Measurements from ENCODE around the gene MAOB. TPM values are rescaled to one million over a fixed set of nuclear protein-coding genes. Genes with fewer than 3 reads are reported as not detected.

Gene MAOB
- total RNA-seq, 4 donors from 2014 or later = 32.9 to 131 (median 58.2) TPM

GRCh38 chrX:43718956-43719355, 163.3 kb downstream of the MAOB start:
- H3K27ac ChIP-seq = no peak overlapping the region

GRCh38 chrX:43718546-43718945, 163.7 kb downstream of the MAOB start:
- H3K27ac ChIP-seq = no peak overlapping the region
- H3K27me3 ChIP-seq = no peaks in the 10 kb centered on the region
- TF ChIP-seq CTCF (IDR thresholded peaks at IDR 0.05) (no peak), POLR2A (IDR thresholded peaks at IDR 0.05) (no peak)
- intact Hi-C loops (cut with DNase I; ENCODE audit: low total_unique reads) = no loop called here
- H3K4me3 ChIP-seq = no peak overlapping the region
- no peaks in the 10 kb centered on the region for H3K36me3 ChIP-seq
- H3K4me1 ChIP-seq = no peaks in the 10 kb centered on the region
- DNase-seq = no peak
- H3K9me3 ChIP-seq = peaks cover 0 to 5% of the 10 kb centered on the region in 2 donors

More at GRCh38 chrX:43718956-43719355, 163.3 kb downstream of the MAOB start:
- Histone ChIP-seq H3K27me3 (no peaks in the 10 kb centered on the region), H3K4me1 (no peaks in the 10 kb centered on the region), H3K4me3 (no peak overlapping the region), H3K9me3 (peaks cover 0 to 5% of the 10 kb centered on the region in 2 donors), H3K36me3 (no peaks in the 10 kb centered on the region)
- intact Hi-C loops (cut with DNase I; ENCODE audit: low total_unique reads) = no loop called here
- TF ChIP-seq CTCF (IDR thresholded peaks at IDR 0.05) = no peak
- no peak for TF ChIP-seq POLR2A (IDR thresholded peaks at IDR 0.05)
- no peak for DNase-seq

GRCh38 chrX:43718081-43718480, 164.2 kb downstream of the MAOB start:
- peaks cover 0 to 5% of the 10 kb centered on the region in 2 donors for H3K9me3 ChIP-seq

GRCh38 chrX:43717161-43717560, 165.1 kb downstream of the MAOB start:
- intact Hi-C loops (cut with DNase I; ENCODE audit: low total_unique reads) = no loop called here
- H3K36me3 ChIP-seq = no peaks in the 10 kb centered on the region
- no peak overlapping the region for H3K27ac ChIP-seq

More at GRCh38 chrX:43718081-43718480, 164.2 kb downstream of the MAOB start:
- Histone ChIP-seq H3K27me3 (no peaks in the 10 kb centered on the region), H3K27ac (no peak overlapping the region), H3K4me3 (no peak overlapping the region), H3K36me3 (no peaks in the 10 kb centered on the region), H3K4me1 (no peaks in the 10 kb centered on the region)
- TF ChIP-seq CTCF (IDR thresholded peaks at IDR 0.05) (no peak), POLR2A (IDR thresholded peaks at IDR 0.05) (no peak)
- no peak for DNase-seq
- intact Hi-C loops (cut with DNase I; ENCODE audit: low total_unique reads) = no loop called here

GRCh38 chrX:43716696-43717095, 165.6 kb downstream of the MAOB start:
- no peak for DNase-seq
- intact Hi-C loops (cut with DNase I; ENCODE audit: low total_unique reads) = no loop called here
- Histone ChIP-seq H3K9me3 (no peaks in the 10 kb centered on the region), H3K27ac (no peak overlapping the region), H3K36me3 (no peaks in the 10 kb centered on the region), H3K4me1 (no peaks in the 10 kb centered on the region), H3K4me3 (no peak overlapping the region), H3K27me3 (no peaks in the 10 kb centered on the region)
- TF ChIP-seq POLR2A (IDR thresholded peaks at IDR 0.05) (no peak), CTCF (IDR thresholded peaks at IDR 0.05) (no peak)

More at GRCh38 chrX:43717161-43717560, 165.1 kb downstream of the MAOB start:
- DNase-seq = no peak
- Histone ChIP-seq H3K27me3 (no peaks in the 10 kb centered on the region), H3K4me3 (no peak overlapping the region), H3K9me3 (no peaks in the 10 kb centered on the region), H3K4me1 (no peaks in the 10 kb centered on the region)
- no peak for TF ChIP-seq POLR2A (IDR thresholded peaks at IDR 0.05)
- no peak for TF ChIP-seq CTCF (IDR thresholded peaks at IDR 0.05)

Other genes with a start within 250 kb of the MAOB start
- 10 to 100 TPM; 13.2 to 90.6 (median 67.1) TPM for gene MAOA, start 226.2 kb downstream of the MAOB start, total RNA-seq
- gene NDP, start 90.9 kb upstream of the MAOB start, total RNA-seq = 10 to 100 TPM in 1 of 4 donors, 1 to 10 TPM in 3; 4.4 to 25.2 (median 6.9) TPM